ENCODE data around the gene TOMM20. TPM values are rescaled to one million over a fixed set of nuclear protein-coding genes. Genes with fewer than 3 reads are reported as not detected.
A peak's percentile ranks its signal among the peaks of the same experiment; 100 is the strongest.

TOMM20 gene
- total RNA-seq, 1 experiment from 2014 or later: 101 TPM

DNA sequence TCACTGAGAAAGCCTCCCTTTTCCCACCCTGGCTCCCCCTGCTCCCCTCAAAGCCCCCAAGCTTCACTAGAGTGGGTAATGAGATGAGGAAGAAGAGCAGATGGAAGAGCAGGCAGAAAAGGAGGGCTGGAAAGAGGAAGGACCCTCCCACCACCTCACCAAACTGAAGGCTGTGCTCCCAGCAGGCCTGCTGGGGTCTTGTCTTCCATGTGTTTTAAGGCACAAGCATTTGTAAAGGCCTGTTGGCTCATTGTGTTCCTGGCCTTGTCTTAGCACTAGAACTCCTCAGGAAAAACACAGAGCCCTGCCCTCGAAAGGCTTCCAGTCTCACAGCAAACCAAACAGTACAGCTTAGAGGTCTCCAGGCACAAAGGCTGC is 51.5 kb downstream of the TOMM20 start:
- Histone ChIP-seq H3K4me3 (ENCODE audit: low read depth in 2 of 2, low read length in 2 of 2) (no peak overlapping the region), H3K27me3 (ENCODE audit: control insufficient read depth, insufficient read depth, low read length) (no peaks in the 10 kb centered on the region), H3K4me1 (ENCODE audit: control insufficient read depth, insufficient read depth, low read length) (peaks cover 56% of the 10 kb centered on the region), H3K27ac (ENCODE audit: low read length) (peak overlapping the region; percentile 100), H3K36me3 (ENCODE audit: control insufficient read depth, insufficient read depth, low read length) (no peaks in the 10 kb centered on the region), H3K9me3 (ENCODE audit: control insufficient read depth, insufficient read depth, low read depth, low read length) (no peaks in the 10 kb centered on the region)
- TF ChIP-seq TCF7L2 (IDR thresholded peaks at IDR 0.05; ENCODE audit: low read depth, low read length) (no peak), POLR2AphosphoS5 (IDR thresholded peaks at IDR 0.05; ENCODE audit: low read depth, low read length) (no peak), SIN3A (IDR thresholded peaks at IDR 0.05; ENCODE audit: borderline replicate concordance, insufficient read depth, low read depth, low read length) (no peak)
- TF ChIP-seq, protein P1, sequence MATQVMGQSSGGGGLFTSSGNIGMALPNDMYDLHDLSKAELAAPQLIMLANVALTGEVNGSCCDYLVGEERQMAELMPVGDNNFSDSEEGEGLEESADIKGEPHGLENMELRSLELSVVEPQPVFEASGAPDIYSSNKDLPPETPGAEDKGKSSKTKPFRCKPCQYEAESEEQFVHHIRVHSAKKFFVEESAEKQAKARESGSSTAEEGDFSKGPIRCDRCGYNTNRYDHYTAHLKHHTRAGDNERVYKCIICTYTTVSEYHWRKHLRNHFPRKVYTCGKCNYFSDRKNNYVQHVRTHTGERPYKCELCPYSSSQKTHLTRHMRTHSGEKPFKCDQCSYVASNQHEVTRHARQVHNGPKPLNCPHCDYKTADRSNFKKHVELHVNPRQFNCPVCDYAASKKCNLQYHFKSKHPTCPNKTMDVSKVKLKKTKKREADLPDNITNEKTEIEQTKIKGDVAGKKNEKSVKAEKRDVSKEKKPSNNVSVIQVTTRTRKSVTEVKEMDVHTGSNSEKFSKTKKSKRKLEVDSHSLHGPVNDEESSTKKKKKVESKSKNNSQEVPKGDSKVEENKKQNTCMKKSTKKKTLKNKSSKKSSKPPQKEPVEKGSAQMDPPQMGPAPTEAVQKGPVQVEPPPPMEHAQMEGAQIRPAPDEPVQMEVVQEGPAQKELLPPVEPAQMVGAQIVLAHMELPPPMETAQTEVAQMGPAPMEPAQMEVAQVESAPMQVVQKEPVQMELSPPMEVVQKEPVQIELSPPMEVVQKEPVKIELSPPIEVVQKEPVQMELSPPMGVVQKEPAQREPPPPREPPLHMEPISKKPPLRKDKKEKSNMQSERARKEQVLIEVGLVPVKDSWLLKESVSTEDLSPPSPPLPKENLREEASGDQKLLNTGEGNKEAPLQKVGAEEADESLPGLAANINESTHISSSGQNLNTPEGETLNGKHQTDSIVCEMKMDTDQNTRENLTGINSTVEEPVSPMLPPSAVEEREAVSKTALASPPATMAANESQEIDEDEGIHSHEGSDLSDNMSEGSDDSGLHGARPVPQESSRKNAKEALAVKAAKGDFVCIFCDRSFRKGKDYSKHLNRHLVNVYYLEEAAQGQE (IDR thresholded peaks at IDR 0.05; ENCODE audit: insufficient read depth in 1 of 2, low read depth in 2 of 2, low read length in 1 of 2): no peak
- TF ChIP-seq, protein P2, sequence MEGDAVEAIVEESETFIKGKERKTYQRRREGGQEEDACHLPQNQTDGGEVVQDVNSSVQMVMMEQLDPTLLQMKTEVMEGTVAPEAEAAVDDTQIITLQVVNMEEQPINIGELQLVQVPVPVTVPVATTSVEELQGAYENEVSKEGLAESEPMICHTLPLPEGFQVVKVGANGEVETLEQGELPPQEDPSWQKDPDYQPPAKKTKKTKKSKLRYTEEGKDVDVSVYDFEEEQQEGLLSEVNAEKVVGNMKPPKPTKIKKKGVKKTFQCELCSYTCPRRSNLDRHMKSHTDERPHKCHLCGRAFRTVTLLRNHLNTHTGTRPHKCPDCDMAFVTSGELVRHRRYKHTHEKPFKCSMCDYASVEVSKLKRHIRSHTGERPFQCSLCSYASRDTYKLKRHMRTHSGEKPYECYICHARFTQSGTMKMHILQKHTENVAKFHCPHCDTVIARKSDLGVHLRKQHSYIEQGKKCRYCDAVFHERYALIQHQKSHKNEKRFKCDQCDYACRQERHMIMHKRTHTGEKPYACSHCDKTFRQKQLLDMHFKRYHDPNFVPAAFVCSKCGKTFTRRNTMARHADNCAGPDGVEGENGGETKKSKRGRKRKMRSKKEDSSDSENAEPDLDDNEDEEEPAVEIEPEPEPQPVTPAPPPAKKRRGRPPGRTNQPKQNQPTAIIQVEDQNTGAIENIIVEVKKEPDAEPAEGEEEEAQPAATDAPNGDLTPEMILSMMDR (IDR thresholded peaks at IDR 0.05): no peak
- DNase-seq (ENCODE audit: low read depth, low spot score) (no peak), ATAC-seq (no peak)
- CTCF ChIA-PET: no interaction called here
- POLR2A ChIA-PET: interaction anchor here (0.6 kb wide), 2 partner anchors 101 to 149 kb away, joined by 3 to 4 read pairs; no protein-coding TSS in a partner anchor
- BruUV-seq (replicated peaks): no TSS peak
- in situ Hi-C loops (cut with HindIII; ENCODE audit: low pct_unique_long_range_greater_than_20kb, low sequenced_read_pairs) (loop anchor here (10.0 kb wide), 2 partner anchors 122 to 332 kb away; no protein-coding TSS in a partner anchor), intact Hi-C loops (cut with micrococcal nuclease; ENCODE audit: unreplicated experiment) (loop anchor here (5.0 to 10.0 kb wide), 2 partner anchors 202 to 465 kb away; partner anchors contain the start of gene IRF2BP2)

DNA sequence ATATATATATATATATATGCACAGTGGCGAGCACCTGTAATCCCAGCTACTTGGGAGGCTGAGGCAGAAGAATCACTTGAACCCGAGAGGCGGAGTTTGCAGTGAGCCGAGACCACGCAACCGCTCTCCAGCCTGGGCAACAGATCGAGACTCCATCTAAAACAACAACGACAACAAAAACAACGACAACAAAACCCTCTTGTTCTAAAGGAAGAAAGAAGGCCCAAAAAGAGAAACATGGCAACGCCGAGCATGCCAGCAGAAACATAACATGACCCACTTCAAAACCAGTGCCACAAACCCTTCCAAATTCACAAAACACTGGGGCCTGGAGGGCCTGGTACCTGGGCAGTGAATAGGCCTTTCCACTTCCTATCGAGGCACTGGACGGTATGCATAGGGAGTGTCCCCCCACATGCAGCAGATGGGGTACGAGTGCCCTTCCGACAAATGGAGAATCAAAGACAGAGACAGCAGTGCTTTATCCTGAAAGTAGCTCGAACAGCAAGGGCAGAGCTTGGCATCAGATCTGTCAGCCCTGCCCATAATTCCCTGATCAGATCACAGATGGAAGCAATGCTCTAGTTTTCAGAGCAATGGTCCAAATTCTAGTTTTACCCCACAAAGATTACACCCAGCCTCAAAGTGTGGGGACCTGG is 52.0 kb downstream of the TOMM20 start:
- no peak for ATAC-seq
- no peaks in the 10 kb centered on the region for H3K27me3 ChIP-seq (ENCODE audit: control insufficient read depth, insufficient read depth, low read length)
- in situ Hi-C loops (cut with HindIII; ENCODE audit: low pct_unique_long_range_greater_than_20kb, low sequenced_read_pairs): loop anchor here (10.0 kb wide), 2 partner anchors 122 to 332 kb away; no protein-coding TSS in a partner anchor
- CTCF ChIA-PET: no interaction called here
- DNase-seq (ENCODE audit: low read depth, low spot score): no peak
- no peaks in the 10 kb centered on the region for H3K9me3 ChIP-seq (ENCODE audit: control insufficient read depth, insufficient read depth, low read depth, low read length)
- no peak overlapping the region for H3K4me3 ChIP-seq (ENCODE audit: low read depth in 2 of 2, low read length in 2 of 2)
- intact Hi-C loops (cut with micrococcal nuclease; ENCODE audit: unreplicated experiment): loop anchor here (5.0 to 10.0 kb wide), 2 partner anchors 202 to 464 kb away; partner anchors contain the start of gene IRF2BP2
- BruUV-seq (replicated peaks): no TSS peak
- no peaks in the 10 kb centered on the region for H3K36me3 ChIP-seq (ENCODE audit: control insufficient read depth, insufficient read depth, low read length)
- peak overlapping the region; percentile 100 for H3K27ac ChIP-seq (ENCODE audit: low read length)
- no peak for TF ChIP-seq SIN3A (IDR thresholded peaks at IDR 0.05; ENCODE audit: borderline replicate concordance, insufficient read depth, low read depth, low read length)
- no peak for TF ChIP-seq TCF7L2 (IDR thresholded peaks at IDR 0.05; ENCODE audit: low read depth, low read length)
- no peak for TF ChIP-seq POLR2AphosphoS5 (IDR thresholded peaks at IDR 0.05; ENCODE audit: low read depth, low read length)
- TF ChIP-seq, protein P1 (IDR thresholded peaks at IDR 0.05; ENCODE audit: insufficient read depth in 1 of 2, low read depth in 2 of 2, low read length in 1 of 2): no peak
- TF ChIP-seq, protein P2 (IDR thresholded peaks at IDR 0.05): no peak
- POLR2A ChIA-PET: interaction anchor here (2.7 kb wide), 1 partner anchor 98 kb away, joined by 7 read pairs; no protein-coding TSS in a partner anchor
- H3K4me1 ChIP-seq (ENCODE audit: control insufficient read depth, insufficient read depth, low read length): peaks cover 61% of the 10 kb centered on the region
